A673 (cell line): ENCODE measurements around the gene TMEM138.

Experiments
- EZH2 ChIP-seq: fragments of 200-600 bp; sonication (generic); IDR thresholded peaks from 2 replicates; pipeline ENCODE4 v1.6.1; 2017; ENCODE audit warnings: borderline replicate concordance, low read depth, mild to moderate bottlenecking, mixed read lengths, antibody characterized with exemption, low read length; ENCODE audit not compliant: poor library complexity, severe bottlenecking
- TF ChIP-seq, protein P1 (sequence below): fragments of 300-800, 200-600 bp; sonication (generic); conservative IDR thresholded peaks from 2 replicates; pipeline ENCODE4 v1.5.1; 2017; ENCODE audit warnings: low read depth, mild to moderate bottlenecking, antibody characterized with exemption, low read length, moderate library complexity, mixed read lengths

DNA sequence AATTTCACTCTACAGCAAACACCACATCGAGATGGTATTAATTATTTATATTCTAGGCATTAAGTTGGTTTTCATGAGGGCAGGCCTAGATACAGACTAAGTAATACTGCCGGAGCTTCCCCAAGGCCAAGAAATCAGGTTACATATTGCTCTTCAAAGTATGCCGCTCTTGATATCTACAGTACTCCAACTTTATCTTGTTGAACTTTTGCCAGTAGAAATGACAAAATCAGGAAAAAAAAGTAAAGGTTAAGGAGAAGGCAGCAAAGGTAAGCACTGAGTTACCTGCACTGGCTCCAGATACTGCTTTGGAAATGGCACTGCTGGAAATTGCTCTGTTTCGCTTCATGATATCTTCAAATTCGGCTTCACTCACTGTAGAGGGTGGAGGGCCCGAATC is 53.2 kb downstream of the TMEM138 start:
- TF ChIP-seq, protein P1, sequence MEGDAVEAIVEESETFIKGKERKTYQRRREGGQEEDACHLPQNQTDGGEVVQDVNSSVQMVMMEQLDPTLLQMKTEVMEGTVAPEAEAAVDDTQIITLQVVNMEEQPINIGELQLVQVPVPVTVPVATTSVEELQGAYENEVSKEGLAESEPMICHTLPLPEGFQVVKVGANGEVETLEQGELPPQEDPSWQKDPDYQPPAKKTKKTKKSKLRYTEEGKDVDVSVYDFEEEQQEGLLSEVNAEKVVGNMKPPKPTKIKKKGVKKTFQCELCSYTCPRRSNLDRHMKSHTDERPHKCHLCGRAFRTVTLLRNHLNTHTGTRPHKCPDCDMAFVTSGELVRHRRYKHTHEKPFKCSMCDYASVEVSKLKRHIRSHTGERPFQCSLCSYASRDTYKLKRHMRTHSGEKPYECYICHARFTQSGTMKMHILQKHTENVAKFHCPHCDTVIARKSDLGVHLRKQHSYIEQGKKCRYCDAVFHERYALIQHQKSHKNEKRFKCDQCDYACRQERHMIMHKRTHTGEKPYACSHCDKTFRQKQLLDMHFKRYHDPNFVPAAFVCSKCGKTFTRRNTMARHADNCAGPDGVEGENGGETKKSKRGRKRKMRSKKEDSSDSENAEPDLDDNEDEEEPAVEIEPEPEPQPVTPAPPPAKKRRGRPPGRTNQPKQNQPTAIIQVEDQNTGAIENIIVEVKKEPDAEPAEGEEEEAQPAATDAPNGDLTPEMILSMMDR: no peak
- no peak for TF ChIP-seq EZH2
